HG03442 (cell line): ENCODE measurements around the gene SECISBP2.
"Not testable (repeated sequence)": the region's sequence is repeated elsewhere in the genome, so short reads cannot be mapped to it uniquely, and the experiment has no call there.

Experiments
- ATAC-seq: cut with Tn5 transposase; IDR thresholded peaks from one replicate; pipeline ENCODE4 v1.9.1; 2021; ENCODE audit warnings: mild to moderate bottlenecking, moderate library complexity; ENCODE audit not compliant: unreplicated experiment

The SECISBP2 gene

GRCh38 chr9:89318123-89319014 lies at the start of gene SECISBP2:
SECISBP2 (plus strand) TSS chr9:89318500; CDS start chr9:89318577, 77 bp downstream.
- peak; percentile 87 for ATAC-seq

GRCh38 chr9:89273528-89274279 lies 44.6 kb upstream of the SECISBP2 start:
- no peak for ATAC-seq

GRCh38 chr9:89274838-89275237 lies 43.5 kb upstream of the SECISBP2 start:
- ATAC-seq, result no peak

GRCh38 chr9:89276040-89276439 lies 42.3 kb upstream of the SECISBP2 start:
- not testable (repeated sequence) for ATAC-seq

- ATAC-seq, result no peak
Measured at GRCh38 chr9:89277043-89277442, 41.3 kb upstream of the SECISBP2 start.

GRCh38 chr9:89277454-89277853 lies 40.8 kb upstream of the SECISBP2 start:
- ATAC-seq, result no peak

- ATAC-seq, result no peak
Measured at GRCh38 chr9:89278551-89278950, 39.7 kb upstream of the SECISBP2 start.

- ATAC-seq, result no peak
Measured at GRCh38 chr9:89278997-89279739, 39.1 kb upstream of the SECISBP2 start.

- ATAC-seq, result no peak
Measured at GRCh38 chr9:89281106-89281505, 37.2 kb upstream of the SECISBP2 start.

GRCh38 chr9:89282248-89282968 lies 35.9 kb upstream of the SECISBP2 start:
- ATAC-seq, result not testable (repeated sequence)

- no peak for ATAC-seq
Measured at GRCh38 chr9:89284076-89284475, 34.2 kb upstream of the SECISBP2 start.

GRCh38 chr9:89291741-89292140 lies 26.6 kb upstream of the SECISBP2 start:
- ATAC-seq, result no peak

- no peak for ATAC-seq
Measured at GRCh38 chr9:89293014-89293413, 25.3 kb upstream of the SECISBP2 start.

- no peak for ATAC-seq
Measured at GRCh38 chr9:89295400-89295799, 22.9 kb upstream of the SECISBP2 start.

- ATAC-seq, result not testable (repeated sequence)
Measured at GRCh38 chr9:89301996-89302395, 16.3 kb upstream of the SECISBP2 start.

GRCh38 chr9:89304020-89304833 lies 14.1 kb upstream of the SECISBP2 start:
- ATAC-seq, result peak; percentile 8

- peak; percentile 55 for ATAC-seq
Measured at GRCh38 chr9:89304834-89305188, 13.5 kb upstream of the SECISBP2 start.

- ATAC-seq, result no peak
Measured at GRCh38 chr9:89305868-89306267, 12.4 kb upstream of the SECISBP2 start.

- ATAC-seq, result no peak
Measured at GRCh38 chr9:89309166-89309565, 9.1 kb upstream of the SECISBP2 start.
